AG09319 (cell line): ENCODE results near the gene KIF26A.

Source experiments
- DNase-seq: peaks from one replicate; pipeline ENCODE4 v3.0.0-alpha.2; 2010; ENCODE audit warnings: low read depth; ENCODE audit errors: extremely low read depth
- CTCF ChIP-seq: IDR thresholded peaks from 2 replicates; pipeline ENCODE4 v1.5.1; 2011; ENCODE audit warnings: low read depth, mild to moderate bottlenecking, inconsistent platforms, low read length, moderate library complexity

Gene KIF26A

GRCh38 chr14:104116288-104116755, 22.1 kb upstream of the KIF26A start:
- DNase-seq = no peak
- no peak for TF ChIP-seq CTCF

- DNase-seq = no peak
- TF ChIP-seq CTCF = no peak
Measured at GRCh38 chr14:104116756-104117340, 21.5 kb upstream of the KIF26A start.

- DNase-seq = no peak
- no peak for TF ChIP-seq CTCF
Measured at GRCh38 chr14:104117341-104118005, 20.9 kb upstream of the KIF26A start.

GRCh38 chr14:104118006-104118844, 20.2 kb upstream of the KIF26A start:
- no peak for DNase-seq
- no peak for TF ChIP-seq CTCF

GRCh38 chr14:104119119-104119487, 19.3 kb upstream of the KIF26A start:
- DNase-seq = no peak
- TF ChIP-seq CTCF = no peak

GRCh38 chr14:104119488-104120251, 18.7 kb upstream of the KIF26A start:
- DNase-seq = no peak
- TF ChIP-seq CTCF = no peak
